Neural crest cell (in vitro differentiated cells): ENCODE data around the gene HOMEZ. TPM values are rescaled to one million over a fixed set of nuclear protein-coding genes. Genes with fewer than 3 reads are reported as not detected.

Experiments
- DNase-seq: peaks from one replicate; pipeline ENCODE4 v3.0.0; 2021; ENCODE audit warnings: low read depth, mixed read lengths, low spot score
- H3K27ac Mint-ChIP-seq: one replicate; pipeline ENCODE4 v1.8.0; 2021; ENCODE audit warnings: mild to moderate bottlenecking, mixed read lengths; ENCODE audit not compliant: unreplicated experiment
- H3K27me3 Mint-ChIP-seq: 2 replicates; pipeline ENCODE4 v1.8.0; 2021; ENCODE audit warnings: low read depth, mild to moderate bottlenecking, mixed read lengths
- H3K36me3 Mint-ChIP-seq: 2 replicates; pipeline ENCODE4 v1.8.0; 2021; ENCODE audit warnings: low read depth, mild to moderate bottlenecking, mixed read lengths
- H3K4me1 Mint-ChIP-seq: 2 replicates; pipeline ENCODE4 v1.8.0; 2021; ENCODE audit warnings: mixed read lengths
- H3K4me3 Mint-ChIP-seq: one replicate; pipeline ENCODE4 v1.8.0; 2021; ENCODE audit warnings: mild to moderate bottlenecking, mixed read lengths
- H3K9me3 Mint-ChIP-seq: 2 replicates; pipeline ENCODE4 v1.8.0; 2021; ENCODE audit warnings: mixed read lengths
- total RNA-seq: library from RNA; stranded (reverse); gene quantifications from 2 replicates; pipeline ENCODE4 v1.2.1, GENCODE V29; 2021
- TF ChIP-seq, protein P1 (sequence below): fragments of 200-600 bp; sonication (generic); conservative IDR thresholded peaks from 2 replicates; pipeline ENCODE4 v1.5.0; 2021; ENCODE audit warnings: antibody characterized with exemption, mild to moderate bottlenecking

HOMEZ gene
- total RNA-seq, 1 donor from 2014 or later: 14.8 TPM

DNA sequence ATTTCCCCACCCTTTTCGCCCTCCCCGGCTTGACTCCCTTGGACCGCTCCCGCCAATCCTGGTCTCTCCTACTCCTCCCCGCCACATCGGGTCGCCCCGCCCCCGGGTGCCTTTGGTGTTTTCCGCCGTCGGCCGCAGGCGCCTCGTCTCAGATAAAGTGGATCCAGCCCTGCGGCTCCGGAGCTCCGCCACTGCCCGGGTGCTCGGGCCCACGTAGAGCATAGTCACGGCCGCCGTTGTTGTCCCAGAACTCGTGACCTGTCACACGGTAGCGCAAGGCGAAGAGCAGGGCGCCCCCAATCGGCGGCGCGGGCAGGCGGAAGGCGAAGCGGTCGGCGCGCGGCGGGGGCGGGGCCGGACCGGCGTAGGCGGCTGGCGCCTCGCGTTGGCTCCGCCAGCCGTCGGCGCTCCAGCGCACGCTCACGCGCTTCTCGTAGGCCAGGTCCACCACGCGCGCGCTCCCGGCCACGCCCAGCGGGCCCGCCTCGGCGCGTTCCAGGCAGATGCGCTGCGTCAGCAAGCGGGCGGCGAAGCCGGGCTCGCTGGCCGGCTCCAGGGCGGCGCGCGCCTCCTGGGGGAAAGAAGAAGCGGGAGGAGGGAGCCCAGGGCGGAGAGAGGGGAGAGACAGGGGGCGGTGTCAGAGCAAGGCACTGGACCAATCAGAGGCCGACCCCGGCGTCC is 15.5 kb upstream of the HOMEZ start:
- H3K27me3 Mint-ChIP-seq: no peaks in the 10 kb centered on the region
- no peaks in the 10 kb centered on the region for H3K36me3 Mint-ChIP-seq
- peak overlapping the region; percentile 98 for H3K27ac Mint-ChIP-seq
- H3K4me1 Mint-ChIP-seq: peaks cover 44% of the 10 kb centered on the region
- no peaks in the 10 kb centered on the region for H3K9me3 Mint-ChIP-seq
- TF ChIP-seq, protein P1, sequence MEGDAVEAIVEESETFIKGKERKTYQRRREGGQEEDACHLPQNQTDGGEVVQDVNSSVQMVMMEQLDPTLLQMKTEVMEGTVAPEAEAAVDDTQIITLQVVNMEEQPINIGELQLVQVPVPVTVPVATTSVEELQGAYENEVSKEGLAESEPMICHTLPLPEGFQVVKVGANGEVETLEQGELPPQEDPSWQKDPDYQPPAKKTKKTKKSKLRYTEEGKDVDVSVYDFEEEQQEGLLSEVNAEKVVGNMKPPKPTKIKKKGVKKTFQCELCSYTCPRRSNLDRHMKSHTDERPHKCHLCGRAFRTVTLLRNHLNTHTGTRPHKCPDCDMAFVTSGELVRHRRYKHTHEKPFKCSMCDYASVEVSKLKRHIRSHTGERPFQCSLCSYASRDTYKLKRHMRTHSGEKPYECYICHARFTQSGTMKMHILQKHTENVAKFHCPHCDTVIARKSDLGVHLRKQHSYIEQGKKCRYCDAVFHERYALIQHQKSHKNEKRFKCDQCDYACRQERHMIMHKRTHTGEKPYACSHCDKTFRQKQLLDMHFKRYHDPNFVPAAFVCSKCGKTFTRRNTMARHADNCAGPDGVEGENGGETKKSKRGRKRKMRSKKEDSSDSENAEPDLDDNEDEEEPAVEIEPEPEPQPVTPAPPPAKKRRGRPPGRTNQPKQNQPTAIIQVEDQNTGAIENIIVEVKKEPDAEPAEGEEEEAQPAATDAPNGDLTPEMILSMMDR: peak; percentile 78
- peak; percentile 96 for DNase-seq
- H3K4me3 Mint-ChIP-seq: peak overlapping the region; percentile 95

DNA sequence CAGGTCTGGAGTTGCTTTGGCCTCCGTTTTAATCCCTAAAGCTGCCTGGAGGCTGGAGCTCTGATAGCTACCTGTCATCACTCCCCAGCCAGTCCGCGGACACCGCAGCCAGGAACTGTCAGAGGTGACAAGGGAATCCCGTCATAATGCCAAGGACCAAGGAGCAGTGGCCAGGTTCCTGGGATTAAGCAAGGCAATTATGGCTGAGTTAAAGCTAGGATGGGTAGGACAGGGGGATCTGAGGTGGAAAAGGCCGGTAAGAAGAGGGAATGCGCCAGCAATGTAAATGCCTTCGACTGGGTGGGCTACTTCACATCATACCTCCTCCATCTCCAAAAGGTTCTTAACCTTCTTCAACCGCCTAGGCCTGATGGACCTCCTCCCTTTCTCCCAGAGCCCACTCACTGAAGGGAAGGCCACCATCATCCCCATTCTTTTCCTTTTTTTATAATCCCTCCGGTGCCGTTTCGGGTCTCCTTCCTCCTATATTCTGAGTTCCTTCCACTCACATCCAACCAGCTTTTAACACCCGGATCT is 14.8 kb upstream of the HOMEZ start:
- no peaks in the 10 kb centered on the region for H3K9me3 Mint-ChIP-seq
- no peak for DNase-seq
- peaks cover 44% of the 10 kb centered on the region for H3K4me1 Mint-ChIP-seq
- peak overlapping the region; percentile 97 for H3K27ac Mint-ChIP-seq
- H3K4me3 Mint-ChIP-seq: peak overlapping the region; percentile 95
- no peaks in the 10 kb centered on the region for H3K27me3 Mint-ChIP-seq
- H3K36me3 Mint-ChIP-seq: no peaks in the 10 kb centered on the region
- TF ChIP-seq, protein P1: no peak

DNA sequence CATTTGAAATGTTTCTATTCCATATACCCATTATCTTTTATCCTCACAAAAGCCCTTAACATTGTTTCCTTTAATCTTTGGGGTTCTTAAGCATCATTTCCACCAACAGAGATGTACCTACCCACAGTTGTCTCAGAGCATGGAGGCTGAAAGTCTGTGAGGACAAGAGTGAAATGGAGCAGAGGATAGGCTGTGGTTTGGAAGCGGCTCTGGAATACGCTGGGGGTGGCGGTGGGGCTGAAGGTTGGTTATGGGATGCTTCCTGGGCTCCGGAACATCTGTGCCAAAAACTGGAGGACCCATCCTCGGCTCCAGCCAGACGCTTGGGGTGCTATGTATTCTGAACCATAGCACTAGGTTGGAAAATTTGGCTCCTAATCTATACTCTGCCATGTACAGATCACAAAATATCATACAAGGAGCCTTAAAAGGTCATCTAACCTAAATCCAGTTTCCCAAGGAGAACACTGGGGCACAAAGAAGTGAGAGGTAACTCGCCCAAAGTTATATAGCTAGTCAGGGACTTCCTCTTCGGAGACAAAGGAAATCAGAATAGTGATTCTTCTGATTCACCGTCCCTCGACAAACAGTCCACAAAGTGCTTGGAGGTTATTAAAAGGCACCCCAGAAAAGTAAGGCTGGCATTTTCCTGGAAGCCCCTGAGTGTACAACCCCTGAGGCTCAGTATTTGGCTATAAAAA is 14.2 kb upstream of the HOMEZ start:
- Mint-ChIP-seq H3K4me3 (peak overlapping the region; percentile 95), H3K9me3 (no peaks in the 10 kb centered on the region), H3K27ac (peak overlapping the region; percentile 97), H3K27me3 (no peaks in the 10 kb centered on the region), H3K4me1 (peaks cover 48% of the 10 kb centered on the region), H3K36me3 (no peaks in the 10 kb centered on the region)
- DNase-seq: no peak
- TF ChIP-seq, protein P1: no peak

DNA sequence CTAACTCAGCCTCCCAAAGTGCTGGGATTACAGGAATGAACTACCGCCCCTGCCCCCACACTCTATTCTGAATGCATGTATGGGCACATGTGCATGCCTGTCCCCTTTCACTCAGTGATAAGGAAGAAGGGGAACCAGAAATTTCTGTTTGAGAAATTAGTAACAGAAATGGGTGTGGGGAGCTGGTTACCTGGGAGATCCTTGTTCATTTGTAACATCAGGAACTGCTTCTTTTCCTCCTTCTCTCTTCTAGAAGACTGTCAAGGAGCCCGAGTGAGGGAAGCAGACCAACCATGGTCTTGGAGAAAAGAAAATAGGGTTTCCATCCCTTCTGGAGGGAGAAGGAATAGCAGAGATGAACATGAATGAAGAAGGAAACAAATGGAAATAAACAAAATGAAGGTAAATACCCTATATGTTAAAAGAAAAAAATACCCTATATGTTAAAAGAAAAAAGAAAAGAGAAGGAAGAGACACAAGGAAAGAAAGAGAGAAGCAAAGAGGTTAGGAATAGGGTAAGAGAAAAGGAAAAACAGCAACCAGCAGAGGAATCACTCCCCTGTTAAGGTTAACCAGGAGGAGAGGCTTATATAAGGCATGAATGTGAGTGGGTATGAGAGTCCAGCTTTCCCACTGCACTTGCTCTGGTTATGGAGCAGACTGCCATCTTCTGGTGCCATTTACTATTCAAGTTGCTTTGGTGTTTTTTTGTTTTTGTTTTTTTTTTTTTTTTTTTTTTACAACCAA is 13.5 kb upstream of the HOMEZ start:
- Mint-ChIP-seq H3K4me3 (peak overlapping the region; percentile 95), H3K4me1 (peaks cover 48% of the 10 kb centered on the region), H3K9me3 (no peaks in the 10 kb centered on the region), H3K36me3 (no peaks in the 10 kb centered on the region), H3K27me3 (no peaks in the 10 kb centered on the region), H3K27ac (no peak overlapping the region)
- no peak for DNase-seq
- TF ChIP-seq, protein P1: peak; percentile 57

DNA sequence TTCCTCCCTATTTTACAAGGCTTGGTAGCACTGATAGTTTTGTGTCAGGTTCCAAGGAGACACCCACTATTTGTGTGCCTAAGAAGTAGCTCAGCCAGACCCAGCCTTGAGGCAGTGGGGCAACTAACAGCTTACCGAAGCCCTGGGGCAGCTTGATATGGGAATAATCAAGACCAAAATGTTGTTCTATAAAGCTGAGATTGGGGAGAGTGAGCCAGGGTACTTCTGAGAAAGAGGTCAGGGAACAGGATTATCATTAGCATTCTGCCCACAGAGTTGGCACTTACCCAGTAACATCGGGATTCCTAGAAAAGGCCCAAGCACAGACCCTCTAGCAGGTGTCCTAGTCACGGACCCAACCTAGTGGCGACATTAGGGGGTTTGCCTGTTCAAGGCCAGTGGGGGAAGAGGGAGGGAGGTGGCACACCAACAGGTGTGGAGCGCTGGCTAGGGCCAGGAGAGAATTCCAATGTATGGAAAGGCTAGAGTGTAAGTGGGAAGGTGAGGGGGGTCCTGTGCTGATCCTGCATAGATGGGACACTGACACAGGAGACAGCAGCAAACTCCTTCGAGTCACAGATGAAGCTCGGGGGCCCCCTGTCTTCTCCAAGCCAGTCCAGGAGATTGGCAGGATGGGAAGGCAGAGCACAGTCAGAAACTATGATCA is 11.8 kb upstream of the HOMEZ start:
- Mint-ChIP-seq H3K27ac (no peak overlapping the region), H3K27me3 (peaks cover 8% of the 10 kb centered on the region), H3K9me3 (no peaks in the 10 kb centered on the region), H3K4me3 (no peak overlapping the region), H3K36me3 (no peaks in the 10 kb centered on the region), H3K4me1 (peaks cover 44% of the 10 kb centered on the region)
- TF ChIP-seq, protein P1: no peak
- DNase-seq: no peak
